HFF-Myc (cell line): ENCODE results near the gene TSBP1.
"Not testable (repeated sequence)": the region's sequence is repeated elsewhere in the genome, so short reads cannot be mapped to it uniquely, and the experiment has no call there.

Experiments used
- DNase-seq: peaks from one replicate; pipeline ENCODE4 v3.0.0-alpha.2; 2011; ENCODE audit warnings: low read depth; ENCODE audit errors: extremely low read depth
- H3K4me3 ChIP-seq: replicated peaks from 2 replicates; pipeline ENCODE4 v1.5.1; 2011; ENCODE audit warnings: low read depth, mild to moderate bottlenecking, control low read depth, low read length
- TF ChIP-seq, protein P1 (sequence below): IDR thresholded peaks from 2 replicates; pipeline ENCODE4 v1.5.1; 2012; ENCODE audit warnings: mild to moderate bottlenecking, low read depth, low read length, control low read depth; ENCODE audit errors: missing control alignments

The TSBP1 gene

DNA sequence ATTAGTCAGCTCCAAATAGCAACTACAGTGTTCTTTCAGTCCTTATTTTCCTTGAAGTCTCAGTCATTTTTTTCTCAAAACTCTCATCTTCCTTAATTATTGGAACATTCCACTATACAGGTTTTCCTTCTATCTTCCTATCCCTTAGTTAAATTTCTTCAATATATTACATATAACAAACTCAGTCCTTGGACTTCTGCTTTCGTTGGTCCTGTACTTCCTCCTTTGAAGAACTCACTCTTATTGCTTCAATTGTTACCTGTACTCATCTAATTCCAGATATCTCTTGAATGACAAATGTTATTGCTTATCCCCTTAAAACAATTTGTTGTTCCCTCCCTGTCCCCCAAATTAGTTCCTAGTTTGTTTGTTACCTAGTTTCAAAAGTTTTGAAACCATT is 80.2 kb downstream of the TSBP1 start:
- TF ChIP-seq, protein P1, sequence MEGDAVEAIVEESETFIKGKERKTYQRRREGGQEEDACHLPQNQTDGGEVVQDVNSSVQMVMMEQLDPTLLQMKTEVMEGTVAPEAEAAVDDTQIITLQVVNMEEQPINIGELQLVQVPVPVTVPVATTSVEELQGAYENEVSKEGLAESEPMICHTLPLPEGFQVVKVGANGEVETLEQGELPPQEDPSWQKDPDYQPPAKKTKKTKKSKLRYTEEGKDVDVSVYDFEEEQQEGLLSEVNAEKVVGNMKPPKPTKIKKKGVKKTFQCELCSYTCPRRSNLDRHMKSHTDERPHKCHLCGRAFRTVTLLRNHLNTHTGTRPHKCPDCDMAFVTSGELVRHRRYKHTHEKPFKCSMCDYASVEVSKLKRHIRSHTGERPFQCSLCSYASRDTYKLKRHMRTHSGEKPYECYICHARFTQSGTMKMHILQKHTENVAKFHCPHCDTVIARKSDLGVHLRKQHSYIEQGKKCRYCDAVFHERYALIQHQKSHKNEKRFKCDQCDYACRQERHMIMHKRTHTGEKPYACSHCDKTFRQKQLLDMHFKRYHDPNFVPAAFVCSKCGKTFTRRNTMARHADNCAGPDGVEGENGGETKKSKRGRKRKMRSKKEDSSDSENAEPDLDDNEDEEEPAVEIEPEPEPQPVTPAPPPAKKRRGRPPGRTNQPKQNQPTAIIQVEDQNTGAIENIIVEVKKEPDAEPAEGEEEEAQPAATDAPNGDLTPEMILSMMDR, result no peak
- no peak for DNase-seq
- H3K4me3 ChIP-seq, result no peak overlapping the region

DNA sequence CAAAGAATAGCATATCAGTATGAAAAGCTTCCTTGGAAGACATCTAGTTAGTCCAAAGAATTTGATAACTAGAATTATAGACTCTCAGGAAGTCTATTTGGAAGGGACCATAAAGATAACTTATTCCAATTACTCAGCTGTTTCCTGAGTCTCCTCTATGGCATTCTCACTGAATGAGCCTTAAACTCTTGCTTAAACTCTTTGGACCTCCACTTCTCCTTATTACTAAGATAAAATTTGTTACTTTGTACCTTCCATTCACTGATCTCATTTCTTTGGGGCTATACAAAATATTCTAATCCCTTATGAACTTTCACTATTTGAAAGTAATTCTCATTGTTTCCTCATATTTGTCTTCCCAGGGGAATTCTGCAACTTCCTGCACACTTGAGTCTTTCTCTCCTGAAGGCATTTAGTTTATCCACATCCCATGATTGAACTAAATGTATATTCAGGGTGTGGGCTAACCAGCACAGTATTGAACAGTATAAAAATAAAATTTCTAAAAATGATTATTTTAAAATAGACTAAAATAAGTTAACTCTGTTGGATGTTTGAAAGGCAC is 80.7 kb downstream of the TSBP1 start:
- no peak overlapping the region for H3K4me3 ChIP-seq
- DNase-seq, result no peak
- TF ChIP-seq, protein P1, result no peak

DNA sequence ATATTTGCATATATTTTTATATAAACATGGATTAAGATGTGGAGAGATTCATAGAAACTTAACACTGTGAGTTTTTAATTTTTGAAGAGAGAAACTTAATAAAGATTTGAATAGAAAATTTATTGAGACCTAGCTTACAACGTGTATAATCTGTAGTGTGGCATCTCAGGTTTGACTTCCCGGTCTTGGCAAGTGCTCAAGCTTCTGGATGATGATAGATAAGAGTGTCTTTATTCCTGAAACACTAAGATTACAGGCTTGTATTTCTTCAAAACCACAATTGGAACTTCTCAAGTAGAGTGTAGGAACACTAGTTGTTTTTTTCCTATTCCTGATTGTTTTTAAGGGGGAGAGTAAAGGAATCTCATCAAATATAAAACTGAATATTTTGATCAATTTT is 83.3 kb downstream of the TSBP1 start:
- TF ChIP-seq, protein P1, result no peak
- H3K4me3 ChIP-seq, result no peak overlapping the region
- DNase-seq, result no peak

DNA sequence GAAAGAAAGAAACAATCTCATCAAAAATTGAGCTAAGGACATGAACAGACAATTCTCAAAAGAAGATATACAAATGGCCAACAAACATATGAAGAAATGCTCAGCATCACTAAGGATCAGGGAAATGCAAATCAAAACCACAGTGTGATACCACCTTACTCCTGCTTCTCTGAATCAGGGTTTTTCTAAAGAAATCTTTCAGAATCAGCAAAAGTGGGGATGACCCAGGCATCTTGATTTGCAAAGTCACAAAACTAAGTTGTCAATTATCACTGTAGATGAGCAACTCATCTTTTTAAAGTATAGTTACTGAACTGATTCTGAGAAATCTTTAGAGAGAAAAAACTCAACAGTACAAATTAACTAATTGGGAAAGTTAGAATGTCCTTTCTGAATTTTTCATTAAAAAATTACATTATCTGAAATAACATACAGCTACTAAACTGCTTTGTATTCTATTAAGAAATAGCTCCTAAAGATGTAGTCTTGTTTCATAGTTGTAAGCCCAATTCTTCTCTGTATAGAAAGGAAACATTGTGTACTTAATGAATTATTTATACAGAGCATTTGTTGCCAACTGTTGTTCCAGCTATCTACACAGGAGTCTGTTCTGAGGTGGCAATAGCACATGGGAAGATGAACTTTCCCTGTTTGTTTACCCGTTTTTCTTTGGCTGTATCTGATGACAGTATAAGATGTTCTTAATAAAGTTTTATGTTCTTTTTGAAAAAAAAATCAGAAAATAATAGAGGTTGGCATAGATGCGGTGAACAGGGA is 97.7 kb downstream of the TSBP1 start:
- H3K4me3 ChIP-seq, DNase-seq: not testable (repeated sequence)

DNA sequence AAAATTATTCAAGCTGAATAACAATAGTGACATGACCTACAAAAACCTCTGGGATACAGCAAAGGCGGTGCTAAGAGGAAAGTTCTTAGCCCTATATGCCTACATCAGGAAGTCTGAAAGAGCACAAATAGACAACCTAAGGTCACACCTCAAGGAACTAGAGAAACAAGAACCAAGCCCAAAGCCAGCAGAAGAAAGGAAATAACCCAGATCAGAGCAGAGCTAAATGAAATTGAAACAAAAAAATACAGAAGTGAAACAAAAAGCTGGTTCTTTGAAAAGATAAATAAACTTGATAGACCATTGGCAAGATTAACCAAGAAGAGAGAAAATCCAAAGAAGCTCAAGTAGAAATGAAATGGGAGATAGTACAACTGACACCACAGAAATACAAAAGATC is 100.3 kb downstream of the TSBP1 start:
- DNase-seq, result no peak
- no peak overlapping the region for H3K4me3 ChIP-seq
- TF ChIP-seq, protein P1, result no peak

DNA sequence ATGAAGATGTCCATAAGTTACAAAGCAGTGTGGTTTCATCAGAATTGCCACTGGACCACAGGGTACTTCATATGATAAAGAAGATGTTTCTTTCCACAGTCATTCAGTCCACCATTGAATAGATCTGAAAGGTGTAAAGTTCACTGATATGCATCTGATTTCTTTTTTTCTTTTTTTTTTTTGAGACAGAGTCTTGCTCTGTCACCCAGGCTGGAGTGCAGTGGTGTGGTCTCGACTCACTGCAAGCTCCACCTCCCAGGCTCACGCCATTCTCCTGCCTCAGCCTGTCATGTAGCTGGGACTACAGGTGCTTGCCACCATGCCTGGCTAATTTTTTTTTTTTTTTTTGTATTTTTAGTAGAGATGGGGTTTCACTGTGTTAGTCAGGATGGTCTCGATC is 103.2 kb downstream of the TSBP1 start:
- not testable (repeated sequence) for DNase-seq, H3K4me3 ChIP-seq

DNA sequence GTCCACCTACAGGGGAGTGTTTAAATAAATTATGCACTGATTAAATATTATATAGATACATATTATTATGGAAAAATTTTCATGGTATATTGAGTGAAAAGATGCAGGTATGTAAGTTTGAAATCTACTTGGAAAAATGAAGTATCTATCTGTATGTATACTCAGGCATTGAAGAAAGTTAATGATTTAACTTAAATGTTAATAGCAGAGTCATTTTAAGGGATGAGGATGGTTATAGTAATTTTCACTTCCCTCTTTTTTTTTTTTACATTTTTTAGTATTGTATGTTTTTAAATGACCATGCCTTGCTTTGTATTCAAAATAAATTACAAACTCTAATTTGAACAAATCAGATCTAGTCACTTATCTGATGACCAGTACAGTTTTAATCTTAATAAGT is 104.7 kb downstream of the TSBP1 start:
- DNase-seq, result no peak
- no peak overlapping the region for H3K4me3 ChIP-seq
- TF ChIP-seq, protein P1, result no peak

DNA sequence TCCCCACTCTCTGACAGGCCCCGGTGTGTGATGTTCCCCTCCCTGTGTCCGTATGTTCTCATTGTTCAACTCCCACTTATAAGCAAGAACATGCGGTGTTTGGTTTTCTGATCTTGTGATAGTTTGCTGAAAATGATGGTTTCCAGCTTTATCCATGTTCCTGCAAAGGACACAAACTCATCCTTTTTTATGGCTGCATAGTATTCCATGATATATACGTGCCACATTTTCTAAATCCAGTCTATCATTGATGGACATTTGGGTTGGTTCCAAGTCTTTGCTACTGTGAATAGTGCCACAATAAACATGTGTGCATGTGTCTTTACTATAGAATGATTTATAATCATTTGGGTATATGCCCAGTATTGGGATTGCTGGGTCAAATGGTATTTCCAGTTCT is 114.4 kb downstream of the TSBP1 start:
- DNase-seq, H3K4me3 ChIP-seq: not testable (repeated sequence)
